ENCODE data around the gene STARD7.

The STARD7 gene

DNA sequence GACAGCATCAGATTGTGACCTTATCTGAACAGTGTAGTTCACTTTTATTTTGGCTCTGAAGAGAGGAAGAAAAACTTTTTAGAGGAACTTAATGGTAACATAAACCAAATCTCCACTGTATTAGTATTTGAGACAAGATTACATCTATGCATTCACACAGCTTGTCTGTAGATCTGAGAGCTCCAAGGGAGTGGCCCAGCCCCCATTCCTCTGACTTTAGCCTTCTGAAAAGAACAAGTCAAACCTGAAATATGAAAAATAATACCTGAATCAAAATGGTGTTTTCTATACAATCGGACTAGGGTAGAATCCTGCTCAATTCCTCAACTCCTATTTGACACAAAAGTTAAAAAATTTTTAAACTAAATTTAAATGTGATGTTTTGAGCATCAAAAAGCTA lies 23.1 kb downstream of the STARD7 start:
- no peak for TF ChIP-seq CTCF (IDR thresholded peaks at IDR 0.05; ENCODE audit: low read length, missing control alignments)
- no peak overlapping the region for H3K4me3 ChIP-seq (replicated peaks; ENCODE audit: low read depth, low read length)
- DNase-seq (ENCODE audit: low read depth), result no peak

DNA sequence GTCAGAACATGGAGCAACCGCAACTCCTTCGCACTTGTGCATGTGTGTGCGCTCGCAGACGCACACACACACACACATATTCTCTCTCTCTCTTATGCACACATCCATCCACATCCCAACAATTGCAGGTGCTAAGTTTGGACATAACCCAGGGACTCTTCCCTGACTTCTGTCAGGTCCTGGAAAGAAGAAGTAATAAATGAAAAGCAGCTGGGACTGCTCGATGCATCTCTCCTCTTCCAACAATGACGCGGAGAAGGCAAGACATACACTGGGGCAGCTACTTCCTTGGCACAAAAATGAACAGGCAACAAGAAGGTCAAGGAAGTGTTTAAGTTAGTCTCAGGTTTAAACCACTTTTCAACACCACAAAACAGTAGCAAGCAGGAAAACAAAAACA lies 23.6 kb downstream of the STARD7 start:
- H3K4me3 ChIP-seq (replicated peaks; ENCODE audit: low read depth, low read length), result no peak overlapping the region
- no peak for DNase-seq (ENCODE audit: low read depth)
- no peak for TF ChIP-seq CTCF (IDR thresholded peaks at IDR 0.05; ENCODE audit: low read length, missing control alignments)

DNA sequence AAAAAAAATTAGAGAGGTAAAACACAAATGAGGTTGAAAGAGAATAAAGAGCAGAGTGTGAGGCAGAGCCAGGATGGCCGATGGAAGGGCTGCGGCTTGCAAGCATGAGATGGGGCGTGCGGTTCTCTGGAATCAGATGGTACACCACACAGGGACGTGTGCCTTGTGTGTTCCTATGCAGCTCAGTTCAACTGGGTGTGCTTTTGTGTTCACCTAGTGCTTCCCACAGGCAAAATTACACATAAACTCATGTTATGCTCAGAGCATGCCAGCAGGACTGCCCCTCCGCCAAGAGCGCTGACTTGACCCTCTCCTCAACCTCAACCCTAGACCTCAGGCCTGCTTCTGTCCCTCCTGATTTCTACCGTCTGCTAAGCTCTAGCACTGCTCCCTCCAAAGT lies 24.4 kb downstream of the STARD7 start:
- DNase-seq (ENCODE audit: low read depth), result no peak
- no peak overlapping the region for H3K4me3 ChIP-seq (replicated peaks; ENCODE audit: low read depth, low read length)

DNA sequence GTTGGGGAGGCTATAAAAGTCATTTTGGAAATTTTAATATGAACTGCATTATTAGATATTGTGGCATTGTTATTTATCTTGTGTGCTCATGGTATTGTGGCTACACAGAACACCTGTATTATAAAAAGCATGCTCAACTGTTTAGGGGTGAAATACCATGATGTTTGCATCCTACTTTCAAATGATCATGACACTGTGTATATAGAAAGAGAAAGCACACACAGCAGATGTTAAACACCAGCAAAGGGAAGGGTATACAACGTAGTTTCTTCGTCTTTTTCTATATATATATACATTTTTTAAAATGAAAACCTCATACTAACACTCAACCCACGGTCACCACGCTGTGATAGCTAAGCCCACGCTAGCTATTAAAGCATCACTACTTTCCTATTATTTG lies 27.1 kb downstream of the STARD7 start:
- no peak for TF ChIP-seq CTCF (IDR thresholded peaks at IDR 0.05; ENCODE audit: low read length, missing control alignments)
- no peak overlapping the region for H3K4me3 ChIP-seq (replicated peaks; ENCODE audit: low read depth, low read length)
- no peak for DNase-seq (ENCODE audit: low read depth)

More for the DNA sequence above, 24.4 kb downstream of the STARD7 start:
- TF ChIP-seq CTCF (IDR thresholded peaks at IDR 0.05; ENCODE audit: low read length, missing control alignments), result no peak

DNA sequence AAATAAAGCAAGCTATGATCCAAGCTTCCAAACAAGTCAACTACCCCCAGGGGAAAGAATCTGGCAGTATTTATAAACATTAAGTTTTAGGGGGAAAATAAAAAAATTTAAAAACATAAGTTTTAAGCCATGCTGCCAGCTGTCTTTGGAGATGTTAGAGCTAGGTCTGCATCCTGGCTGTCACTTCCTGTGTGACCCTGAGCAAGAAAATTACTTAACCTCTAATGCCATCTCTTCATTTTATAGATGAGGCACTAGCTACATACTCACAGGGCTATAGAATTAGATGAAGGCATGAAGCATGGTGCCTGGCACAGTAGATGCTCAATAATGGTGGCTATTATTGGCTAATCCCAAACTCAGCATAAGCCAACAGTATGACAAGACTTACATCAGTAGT lies 28.1 kb downstream of the STARD7 start:
- no peak for DNase-seq (ENCODE audit: low read depth)
- H3K4me3 ChIP-seq (replicated peaks; ENCODE audit: low read depth, low read length), result no peak overlapping the region
- TF ChIP-seq CTCF (IDR thresholded peaks at IDR 0.05; ENCODE audit: low read length, missing control alignments), result no peak

DNA sequence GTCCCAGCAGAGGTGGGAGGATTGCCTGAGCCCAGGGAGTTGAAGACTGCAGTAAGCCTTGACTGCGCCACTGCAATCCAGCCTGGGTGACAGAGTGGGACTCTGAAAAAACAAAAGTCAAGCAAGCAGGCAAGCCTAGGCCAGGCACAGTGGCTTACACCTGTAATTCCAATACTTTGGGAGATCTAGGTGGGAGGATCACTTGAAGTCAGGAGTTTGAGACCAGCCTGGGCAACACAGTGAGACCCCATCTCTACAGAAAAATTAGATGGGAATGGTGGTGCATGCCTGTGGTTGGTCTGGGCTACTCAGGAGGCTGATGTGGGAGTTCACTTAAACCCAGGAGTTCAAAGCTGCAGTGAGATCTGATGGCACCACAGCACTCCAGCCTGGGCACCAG lies 28.6 kb downstream of the STARD7 start:
- no peak for DNase-seq (ENCODE audit: low read depth)
- no peak overlapping the region for H3K4me3 ChIP-seq (replicated peaks; ENCODE audit: low read depth, low read length)
- TF ChIP-seq CTCF (IDR thresholded peaks at IDR 0.05; ENCODE audit: low read length, missing control alignments), result no peak

DNA sequence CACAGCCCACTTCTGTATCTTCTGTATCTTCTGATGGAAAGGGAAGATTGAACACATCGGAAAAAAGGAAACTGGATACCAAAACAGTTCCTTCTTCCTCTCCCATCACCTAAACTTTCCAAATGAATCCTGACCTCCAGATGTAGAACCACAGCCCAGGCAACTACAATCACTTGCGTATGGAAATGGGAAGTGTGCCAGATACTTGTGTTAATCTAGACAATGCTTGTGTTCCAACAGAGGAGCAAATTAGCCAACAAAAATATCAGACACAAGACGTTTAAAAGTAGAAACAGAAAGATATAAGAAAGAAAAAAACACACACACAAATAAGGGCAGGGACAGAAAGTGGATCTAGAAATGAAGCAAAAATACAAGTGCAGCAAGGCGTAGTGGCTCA lies 32.0 kb downstream of the STARD7 start:
- no peak overlapping the region for H3K4me3 ChIP-seq (replicated peaks; ENCODE audit: low read depth, low read length)
- peak; percentile 75 for DNase-seq (ENCODE audit: low read depth)
- TF ChIP-seq CTCF (IDR thresholded peaks at IDR 0.05; ENCODE audit: low read length, missing control alignments), result no peak
